MM.1S (cell line): ENCODE data around the gene SACS.

Source experiments
- DNase-seq: peaks from one replicate; pipeline ENCODE4 v3.0.0-alpha.2; 2015
- H2AFZ ChIP-seq: fragments of 300-600 bp; sonication (generic); 2 replicates; pipeline ENCODE4 v1.6.0; 2016; ENCODE audit warnings: antibody characterized with exemption, low read length
- H3F3A ChIP-seq: fragments of 300-600 bp; sonication (generic); 2 replicates; pipeline ENCODE4 v1.6.1; 2016; ENCODE audit warnings: mild to moderate bottlenecking, antibody characterized with exemption, low read length, moderate library complexity, mixed read lengths; ENCODE audit not compliant: insufficient read depth
- H3K27ac ChIP-seq: fragments of 300-600 bp; sonication (generic); 2 replicates; pipeline ENCODE4 v1.5.1; 2016; ENCODE audit warnings: mild to moderate bottlenecking, low read length
- H3K27me3 ChIP-seq: fragments of 300-600 bp; sonication (generic); replicated peaks from 2 replicates; pipeline ENCODE4 v1.6.0; 2016; ENCODE audit warnings: low read length; ENCODE audit not compliant: insufficient read depth
- H3K36me3 ChIP-seq: fragments of 300-600 bp; sonication (generic); replicated peaks from 2 replicates; pipeline ENCODE4 v1.6.1; 2016; ENCODE audit warnings: mild to moderate bottlenecking, low read length, mixed read lengths; ENCODE audit not compliant: insufficient read depth
- H3K4me1 ChIP-seq: fragments of 300-600 bp; sonication (generic); 2 replicates; pipeline ENCODE4 v1.6.1; 2016; ENCODE audit warnings: low read length, mixed read lengths
- H3K4me2 ChIP-seq: fragments of 300-600 bp; sonication (generic); 2 replicates; pipeline ENCODE4 v1.6.0; 2016; ENCODE audit warnings: low read depth, low read length
- H3K4me3 ChIP-seq: fragments of 300-600 bp; sonication (generic); 2 replicates; pipeline ENCODE4 v1.5.1; 2016; ENCODE audit warnings: low read length, mixed read lengths
- H3K79me2 ChIP-seq: fragments of 300-600 bp; sonication (generic); 2 replicates; pipeline ENCODE4 v1.6.1; 2016; ENCODE audit warnings: mixed run types, low read length, mixed read lengths
- H3K9ac ChIP-seq: fragments of 300-600 bp; sonication (generic); 2 replicates; pipeline ENCODE4 v1.6.1; 2016; ENCODE audit warnings: low read length, mixed read lengths
- H3K9me2 ChIP-seq: fragments of 300-600 bp; sonication (generic); replicated peaks from 2 replicates; pipeline ENCODE4 v1.6.1; 2016; ENCODE audit warnings: mild to moderate bottlenecking, low read length, mixed read lengths; ENCODE audit not compliant: insufficient read depth
- H3K9me3 ChIP-seq: fragments of 300-600 bp; sonication (generic); replicated peaks from 2 replicates; pipeline ENCODE4 v1.6.1; 2016; ENCODE audit warnings: mild to moderate bottlenecking, low read length, mixed read lengths; ENCODE audit not compliant: insufficient read depth
- H4K20me1 ChIP-seq: fragments of 300-600 bp; sonication (generic); 2 replicates; pipeline ENCODE4 v1.6.1; 2016; ENCODE audit warnings: mild to moderate bottlenecking, low read length, moderate library complexity, mixed read lengths; ENCODE audit not compliant: insufficient read depth
- EZH2 ChIP-seq: fragments of 300-600 bp; sonication (generic); optimal IDR thresholded peaks from 2 replicates; pipeline ENCODE3; 2017; ENCODE audit warnings: low read depth, mild to moderate bottlenecking, antibody characterized with exemption, low read length, mixed read lengths
- EZH2phosphoT487 ChIP-seq: fragments of 300-600 bp; sonication (generic); IDR thresholded peaks from 2 replicates; pipeline ENCODE4 v1.6.1; 2018; ENCODE audit warnings: antibody characterized with exemption, low read length
- TF ChIP-seq, protein P1 (sequence below): fragments of 300-600 bp; sonication (generic); IDR thresholded peaks from 2 replicates; pipeline ENCODE4 v1.5.1; 2016; ENCODE audit warnings: antibody characterized with exemption, low read length, mixed read lengths

The SACS gene

DNA sequence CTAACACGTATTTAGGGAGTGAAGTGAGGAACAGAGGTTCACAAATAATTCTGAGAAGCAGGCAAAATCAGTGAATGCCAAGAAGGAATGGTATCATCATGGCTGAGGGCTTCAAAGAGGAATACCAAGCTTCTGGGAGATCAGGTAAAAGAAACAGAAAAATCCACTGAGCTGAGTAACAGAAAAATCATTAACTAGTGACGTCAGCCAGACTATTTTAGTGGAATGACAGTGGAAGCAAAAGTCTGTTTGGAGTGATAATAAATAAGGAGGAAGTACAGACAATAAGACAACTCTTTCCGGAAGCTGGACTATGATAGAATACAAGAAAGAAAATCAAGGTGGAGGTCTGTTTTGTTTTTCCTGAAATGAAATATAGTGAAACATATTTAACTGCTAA is 83.5 kb downstream of the SACS start:
- Histone ChIP-seq H3K36me3 (no peaks in the 10 kb centered on the region), H3F3A (no peaks in the 10 kb centered on the region), H3K27me3 (no peaks in the 10 kb centered on the region), H3K4me2 (no peak overlapping the region), H3K4me1 (no peaks in the 10 kb centered on the region), H3K9ac (no peak overlapping the region), H3K79me2 (no peaks in the 10 kb centered on the region), H3K9me2 (no peaks in the 10 kb centered on the region), H4K20me1 (no peaks in the 10 kb centered on the region), H3K9me3 (no peaks in the 10 kb centered on the region), H3K4me3 (no peak overlapping the region), H3K27ac (no peak overlapping the region), H2AFZ (no peak overlapping the region)
- TF ChIP-seq EZH2phosphoT487 (no peak), EZH2 (no peak)
- TF ChIP-seq, protein P1, sequence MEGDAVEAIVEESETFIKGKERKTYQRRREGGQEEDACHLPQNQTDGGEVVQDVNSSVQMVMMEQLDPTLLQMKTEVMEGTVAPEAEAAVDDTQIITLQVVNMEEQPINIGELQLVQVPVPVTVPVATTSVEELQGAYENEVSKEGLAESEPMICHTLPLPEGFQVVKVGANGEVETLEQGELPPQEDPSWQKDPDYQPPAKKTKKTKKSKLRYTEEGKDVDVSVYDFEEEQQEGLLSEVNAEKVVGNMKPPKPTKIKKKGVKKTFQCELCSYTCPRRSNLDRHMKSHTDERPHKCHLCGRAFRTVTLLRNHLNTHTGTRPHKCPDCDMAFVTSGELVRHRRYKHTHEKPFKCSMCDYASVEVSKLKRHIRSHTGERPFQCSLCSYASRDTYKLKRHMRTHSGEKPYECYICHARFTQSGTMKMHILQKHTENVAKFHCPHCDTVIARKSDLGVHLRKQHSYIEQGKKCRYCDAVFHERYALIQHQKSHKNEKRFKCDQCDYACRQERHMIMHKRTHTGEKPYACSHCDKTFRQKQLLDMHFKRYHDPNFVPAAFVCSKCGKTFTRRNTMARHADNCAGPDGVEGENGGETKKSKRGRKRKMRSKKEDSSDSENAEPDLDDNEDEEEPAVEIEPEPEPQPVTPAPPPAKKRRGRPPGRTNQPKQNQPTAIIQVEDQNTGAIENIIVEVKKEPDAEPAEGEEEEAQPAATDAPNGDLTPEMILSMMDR: no peak
- no peak for DNase-seq

DNA sequence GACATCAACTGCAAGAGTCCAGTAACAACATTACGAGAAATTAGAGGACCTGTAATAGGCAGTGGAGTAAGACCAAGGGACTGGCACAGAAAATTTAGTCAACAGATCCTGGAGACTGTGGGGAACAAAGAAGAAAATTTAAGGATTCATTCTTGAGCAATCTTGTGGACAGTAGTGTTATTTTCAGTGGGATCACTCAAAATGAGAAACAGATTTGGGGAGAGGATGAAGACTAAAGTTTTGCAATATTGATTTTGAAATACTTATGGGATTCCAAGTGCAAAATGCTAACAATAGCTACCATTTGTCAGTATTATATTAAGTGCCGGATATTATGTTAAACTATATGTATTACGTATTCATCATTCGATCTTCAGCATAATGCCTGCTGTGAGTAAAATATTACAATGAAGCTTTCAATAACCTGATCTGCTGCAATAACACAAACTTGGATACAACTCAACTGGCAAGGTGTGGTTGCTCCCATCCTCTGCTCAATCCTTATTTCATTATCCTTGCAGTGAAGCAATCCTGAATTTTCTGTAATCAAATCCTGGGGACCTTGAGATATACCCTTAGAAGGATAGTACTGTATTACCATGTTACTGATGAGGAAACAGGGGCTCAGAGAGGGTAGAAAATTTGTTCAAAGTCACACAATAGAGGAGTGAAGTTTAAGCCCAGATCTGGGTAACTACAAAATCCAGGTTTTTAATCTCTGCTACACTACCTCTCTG is 84.2 kb downstream of the SACS start:
- Histone ChIP-seq H3K4me2 (no peak overlapping the region), H3K9ac (no peak overlapping the region), H3K4me3 (no peak overlapping the region), H3F3A (no peaks in the 10 kb centered on the region), H3K36me3 (no peaks in the 10 kb centered on the region), H3K4me1 (no peaks in the 10 kb centered on the region), H3K27me3 (no peaks in the 10 kb centered on the region), H3K9me2 (no peaks in the 10 kb centered on the region), H4K20me1 (no peaks in the 10 kb centered on the region), H2AFZ (no peak overlapping the region), H3K27ac (no peak overlapping the region), H3K79me2 (no peaks in the 10 kb centered on the region), H3K9me3 (no peaks in the 10 kb centered on the region)
- no peak for DNase-seq
- TF ChIP-seq EZH2 (no peak), EZH2phosphoT487 (no peak)

- no peak overlapping the region for H2AFZ ChIP-seq
- H3F3A ChIP-seq: no peaks in the 10 kb centered on the region
- no peak overlapping the region for H3K27ac ChIP-seq
- H3K27me3 ChIP-seq: no peaks in the 10 kb centered on the region
- no peak for DNase-seq
- TF ChIP-seq EZH2 (no peak), EZH2phosphoT487 (no peak)
- TF ChIP-seq, protein P1: no peak
- H3K4me1 ChIP-seq: no peaks in the 10 kb centered on the region
- no peaks in the 10 kb centered on the region for H4K20me1 ChIP-seq
- H3K9me2 ChIP-seq: no peaks in the 10 kb centered on the region
- H3K79me2 ChIP-seq: no peaks in the 10 kb centered on the region
- H3K9me3 ChIP-seq: no peaks in the 10 kb centered on the region
- no peak overlapping the region for H3K4me2 ChIP-seq
- H3K9ac ChIP-seq: no peak overlapping the region
- no peak overlapping the region for H3K4me3 ChIP-seq
- no peaks in the 10 kb centered on the region for H3K36me3 ChIP-seq
Measured at GRCh38 chr13:23348262-23349127, 85.0 kb downstream of the SACS start.
